GM10847 (cell line): ENCODE data around the gene RPL27.

ENCODE experiments used
- POLR2A ChIP-seq: IDR thresholded peaks from 2 replicates; pipeline ENCODE4 v1.6.1; 2011; ENCODE audit not compliant: insufficient read length; ENCODE audit errors: extremely low read depth

Gene RPL27

GRCh38 chr17:42989141-42989540 is 9.1 kb upstream of the RPL27 start:
- no peak for TF ChIP-seq POLR2A

GRCh38 chr17:42989726-42990652 is 8.2 kb upstream of the RPL27 start:
- no peak for TF ChIP-seq POLR2A

- no peak for TF ChIP-seq POLR2A
These were observed 6.7 kb upstream of the RPL27 start for GRCh38 chr17:42991471-42991870.

DNA sequence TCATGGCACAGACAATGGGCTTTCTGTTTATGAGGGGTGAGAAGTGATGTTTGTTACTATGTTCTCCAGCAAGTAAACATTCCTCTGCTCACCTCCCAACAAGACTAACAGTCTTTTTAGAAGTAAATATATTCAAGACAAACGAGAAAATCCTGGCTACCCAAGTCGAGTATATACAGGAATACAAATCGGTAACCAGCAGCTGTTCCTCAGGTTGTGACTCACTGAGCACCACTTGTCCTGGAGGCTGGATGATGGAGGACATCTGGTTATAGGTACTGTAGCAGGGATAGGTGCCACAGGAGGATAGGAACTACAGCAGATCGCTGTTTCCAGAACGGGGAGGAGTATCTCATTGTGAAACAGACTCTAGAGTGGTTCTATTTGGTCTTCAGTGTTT is 5.3 kb upstream of the RPL27 start:
- no peak for TF ChIP-seq POLR2A

- TF ChIP-seq POLR2A = no peak
These were observed 732 bp upstream of the RPL27 start for GRCh38 chr17:42997390-42997983.

- no peak for TF ChIP-seq POLR2A
These were observed 845 bp downstream of the RPL27 start for GRCh38 chr17:42999003-42999525.

GRCh38 chr17:43003542-43004172 is 5.4 kb downstream of the RPL27 start:
- TF ChIP-seq POLR2A = no peak

- TF ChIP-seq POLR2A = peak; percentile 51
These were observed 8.7 kb downstream of the RPL27 start, which contains the start of gene IFI35 for GRCh38 chr17:43006639-43007551. Gene IFI35 (plus strand): TSS chr17:43006784. CDS start chr17:43006948, 164 bp downstream.

DNA sequence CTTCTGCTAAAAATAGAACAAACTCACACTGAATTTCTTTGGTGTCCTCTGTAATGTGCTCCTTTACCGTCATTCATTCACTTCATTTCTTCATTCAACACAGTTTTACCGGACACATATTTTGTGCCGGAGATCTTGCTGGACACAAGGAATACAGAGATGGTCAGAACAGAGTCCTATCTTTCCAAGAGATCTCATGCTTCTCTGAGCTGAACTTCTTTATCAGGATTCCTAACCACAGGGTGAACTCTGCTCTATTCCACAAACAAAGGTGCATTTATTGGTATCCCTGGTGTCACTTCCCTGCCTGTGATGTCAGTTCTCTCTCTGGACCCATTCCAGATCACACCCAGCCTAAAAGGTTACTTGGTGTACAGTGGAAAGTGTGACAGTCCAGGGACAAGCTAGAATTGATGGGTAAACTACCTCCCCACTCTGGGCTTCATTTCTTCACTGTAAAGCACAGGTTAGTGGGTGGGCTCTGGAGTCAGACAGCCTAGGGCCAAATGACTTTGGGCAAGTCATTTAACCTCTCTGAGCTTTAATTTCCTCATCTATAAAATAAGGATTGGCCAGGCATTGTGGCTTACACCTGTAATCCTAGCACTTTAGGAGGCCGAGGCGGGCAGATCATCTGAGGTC is 12.6 kb downstream of the RPL27 start:
- TF ChIP-seq POLR2A = no peak

- TF ChIP-seq POLR2A = no peak
These were observed 13.7 kb downstream of the RPL27 start for GRCh38 chr17:43011728-43012472.

DNA sequence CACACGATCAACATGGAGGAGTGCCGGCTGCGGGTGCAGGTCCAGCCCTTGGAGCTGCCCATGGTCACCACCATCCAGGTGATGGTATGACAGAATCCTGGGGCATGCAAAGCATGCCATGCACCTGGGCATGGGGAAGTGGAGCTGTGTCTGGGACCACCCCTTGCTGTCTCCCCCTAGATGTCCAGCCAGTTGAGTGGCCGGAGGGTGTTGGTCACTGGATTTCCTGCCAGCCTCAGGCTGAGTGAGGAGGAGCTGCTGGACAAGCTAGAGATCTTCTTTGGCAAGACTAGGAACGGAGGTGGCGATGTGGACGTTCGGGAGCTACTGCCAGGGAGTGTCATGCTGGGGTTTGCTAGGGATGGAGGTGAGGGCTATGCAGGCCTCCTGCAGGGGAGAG is 15.1 kb downstream of the RPL27 start:
- no peak for TF ChIP-seq POLR2A

DNA sequence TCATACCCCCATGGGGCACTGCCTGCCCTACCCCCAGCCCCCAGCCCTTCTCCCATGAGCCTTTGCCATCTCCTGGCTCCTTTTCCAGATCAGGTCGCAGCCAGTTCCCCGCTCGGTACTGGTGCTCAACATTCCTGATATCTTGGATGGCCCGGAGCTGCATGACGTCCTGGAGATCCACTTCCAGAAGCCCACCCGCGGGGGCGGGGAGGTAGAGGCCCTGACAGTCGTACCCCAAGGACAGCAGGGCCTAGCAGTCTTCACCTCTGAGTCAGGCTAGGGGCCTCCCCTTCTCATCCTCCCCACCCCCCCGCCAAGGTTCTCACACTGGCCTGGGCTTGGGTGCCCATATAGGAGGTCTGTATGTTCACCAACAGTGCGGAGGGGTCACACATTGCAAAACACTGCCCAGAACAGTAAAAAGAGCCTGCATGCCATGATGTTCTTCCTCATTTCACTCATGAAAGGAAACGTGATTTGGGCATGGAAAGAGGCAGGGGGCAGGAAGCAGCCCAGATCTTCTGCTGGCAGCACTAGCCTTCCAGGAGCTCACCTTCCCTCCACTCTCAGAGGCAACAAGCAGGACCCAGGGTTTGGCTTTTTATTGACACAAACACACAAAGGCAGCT is 15.9 kb downstream of the RPL27 start:
- no peak for TF ChIP-seq POLR2A

DNA sequence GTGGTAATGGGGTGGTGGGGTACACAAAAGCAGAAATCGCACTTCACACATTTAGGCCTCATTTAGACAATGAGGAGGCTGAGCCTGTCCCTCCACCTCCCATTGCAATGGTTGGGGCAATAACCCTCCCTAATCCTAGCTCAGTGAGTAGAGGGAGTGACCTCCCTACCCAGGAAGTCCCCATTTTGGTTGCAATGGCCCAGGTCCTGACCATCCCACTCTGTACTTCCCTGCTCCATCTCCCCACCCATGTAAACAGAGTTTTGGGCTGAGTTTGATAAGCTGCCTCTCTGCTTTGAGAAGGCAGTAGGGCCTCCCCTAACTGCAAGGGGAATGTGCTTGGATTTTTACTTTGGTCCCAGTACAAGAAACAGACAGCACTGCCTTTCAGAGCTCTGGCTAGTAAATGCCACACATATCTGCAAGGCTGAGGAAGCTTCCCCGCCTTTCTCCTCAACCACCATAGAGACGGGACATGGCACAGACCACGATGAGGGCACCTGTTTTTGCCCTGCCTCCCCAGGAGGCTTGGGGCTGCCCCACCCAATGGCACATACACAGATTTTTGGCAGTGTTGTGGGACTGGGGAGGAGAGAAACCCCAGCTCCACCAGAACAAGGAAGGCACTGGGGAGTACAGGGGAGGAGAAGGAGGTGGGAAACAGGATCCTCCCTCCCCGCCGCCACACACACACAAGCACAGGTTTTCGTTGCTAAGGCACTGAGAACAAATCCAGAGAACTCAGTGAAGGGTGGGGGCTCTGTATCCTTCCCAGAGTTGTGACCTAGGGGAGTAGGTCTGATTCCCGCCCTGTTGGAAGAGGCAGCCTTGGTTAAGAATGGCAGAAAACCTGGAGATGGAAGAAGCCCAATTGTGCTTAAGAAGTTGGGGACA is 16.7 kb downstream of the RPL27 start:
- TF ChIP-seq POLR2A = no peak
